PC-9 (cell line): ENCODE measurements around the gene SPACA7.

Experiments used
- EZH2 ChIP-seq: fragments of 200-600 bp; sonication (generic); IDR thresholded peaks from 2 replicates; pipeline ENCODE4 v1.8.0; 2017; ENCODE audit warnings: antibody characterized with exemption, low read depth
- TF ChIP-seq, protein P1 (sequence below): fragments of 200-600 bp; sonication (generic); conservative IDR thresholded peaks from 2 replicates; pipeline ENCODE4 v1.6.1; 2017; ENCODE audit warnings: mixed run types, antibody characterized with exemption, mild to moderate bottlenecking, moderate library complexity

GRCh38 chr13:112358156-112358555 lies 18.0 kb upstream of the SPACA7 start:
- TF ChIP-seq, protein P1, sequence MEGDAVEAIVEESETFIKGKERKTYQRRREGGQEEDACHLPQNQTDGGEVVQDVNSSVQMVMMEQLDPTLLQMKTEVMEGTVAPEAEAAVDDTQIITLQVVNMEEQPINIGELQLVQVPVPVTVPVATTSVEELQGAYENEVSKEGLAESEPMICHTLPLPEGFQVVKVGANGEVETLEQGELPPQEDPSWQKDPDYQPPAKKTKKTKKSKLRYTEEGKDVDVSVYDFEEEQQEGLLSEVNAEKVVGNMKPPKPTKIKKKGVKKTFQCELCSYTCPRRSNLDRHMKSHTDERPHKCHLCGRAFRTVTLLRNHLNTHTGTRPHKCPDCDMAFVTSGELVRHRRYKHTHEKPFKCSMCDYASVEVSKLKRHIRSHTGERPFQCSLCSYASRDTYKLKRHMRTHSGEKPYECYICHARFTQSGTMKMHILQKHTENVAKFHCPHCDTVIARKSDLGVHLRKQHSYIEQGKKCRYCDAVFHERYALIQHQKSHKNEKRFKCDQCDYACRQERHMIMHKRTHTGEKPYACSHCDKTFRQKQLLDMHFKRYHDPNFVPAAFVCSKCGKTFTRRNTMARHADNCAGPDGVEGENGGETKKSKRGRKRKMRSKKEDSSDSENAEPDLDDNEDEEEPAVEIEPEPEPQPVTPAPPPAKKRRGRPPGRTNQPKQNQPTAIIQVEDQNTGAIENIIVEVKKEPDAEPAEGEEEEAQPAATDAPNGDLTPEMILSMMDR: no peak
- TF ChIP-seq EZH2: no peak
